GM10847 (cell line): ENCODE results near the gene RGL2.

Experiments used
- POLR2A ChIP-seq: IDR thresholded peaks from 2 replicates; pipeline ENCODE4 v1.6.1; 2011; ENCODE audit not compliant: insufficient read length; ENCODE audit errors: extremely low read depth

Gene RGL2

GRCh38 chr6:33241968-33242367 is 56.8 kb downstream of the RGL2 start:
- TF ChIP-seq POLR2A, result no peak
